Panc1 (cell line): ENCODE data around the gene PRKCZ.

Experiments used
- TF ChIP-seq, protein P1 (sequence below): fragments of 450-650 bp; IDR thresholded peaks from 2 replicates; pipeline ENCODE4 v1.5.1; 2017; ENCODE audit warnings: mild to moderate bottlenecking
- TF ChIP-seq, protein P2 (sequence below), 2 experiments: IDR thresholded peaks; 2 replicates each; pipeline ENCODE4 v1.6.1; 2011 to 2012; ENCODE audit warnings: low read depth in 2 of 2, control low read depth in 1 of 2, low read length in 1 of 2, mild to moderate bottlenecking in 1 of 2, moderate library complexity in 1 of 2; ENCODE audit not compliant: insufficient read depth in 1 of 2

DNA sequence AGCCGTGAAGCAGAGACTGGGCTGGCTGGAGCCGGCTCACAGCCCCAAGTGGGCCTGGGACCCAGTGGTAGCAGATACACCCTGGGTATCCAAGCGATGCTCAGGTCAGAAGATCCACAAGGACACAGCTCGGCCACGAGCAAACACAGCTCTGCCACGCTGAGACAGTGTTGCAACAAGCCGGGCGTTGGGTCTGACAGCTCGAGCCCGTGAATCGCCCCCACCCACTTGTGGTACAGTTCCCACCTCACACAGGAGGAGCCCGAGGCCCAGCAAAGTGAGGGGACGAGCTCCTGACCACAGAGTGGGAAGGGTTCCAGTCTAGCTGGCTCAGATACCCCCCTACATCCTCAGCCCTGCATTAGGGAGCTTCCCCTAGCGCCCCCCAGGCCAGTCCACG lies 8.9 kb upstream of the PRKCZ start:
- TF ChIP-seq, protein P1, sequence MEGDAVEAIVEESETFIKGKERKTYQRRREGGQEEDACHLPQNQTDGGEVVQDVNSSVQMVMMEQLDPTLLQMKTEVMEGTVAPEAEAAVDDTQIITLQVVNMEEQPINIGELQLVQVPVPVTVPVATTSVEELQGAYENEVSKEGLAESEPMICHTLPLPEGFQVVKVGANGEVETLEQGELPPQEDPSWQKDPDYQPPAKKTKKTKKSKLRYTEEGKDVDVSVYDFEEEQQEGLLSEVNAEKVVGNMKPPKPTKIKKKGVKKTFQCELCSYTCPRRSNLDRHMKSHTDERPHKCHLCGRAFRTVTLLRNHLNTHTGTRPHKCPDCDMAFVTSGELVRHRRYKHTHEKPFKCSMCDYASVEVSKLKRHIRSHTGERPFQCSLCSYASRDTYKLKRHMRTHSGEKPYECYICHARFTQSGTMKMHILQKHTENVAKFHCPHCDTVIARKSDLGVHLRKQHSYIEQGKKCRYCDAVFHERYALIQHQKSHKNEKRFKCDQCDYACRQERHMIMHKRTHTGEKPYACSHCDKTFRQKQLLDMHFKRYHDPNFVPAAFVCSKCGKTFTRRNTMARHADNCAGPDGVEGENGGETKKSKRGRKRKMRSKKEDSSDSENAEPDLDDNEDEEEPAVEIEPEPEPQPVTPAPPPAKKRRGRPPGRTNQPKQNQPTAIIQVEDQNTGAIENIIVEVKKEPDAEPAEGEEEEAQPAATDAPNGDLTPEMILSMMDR: no peak
- TF ChIP-seq, protein P2, sequence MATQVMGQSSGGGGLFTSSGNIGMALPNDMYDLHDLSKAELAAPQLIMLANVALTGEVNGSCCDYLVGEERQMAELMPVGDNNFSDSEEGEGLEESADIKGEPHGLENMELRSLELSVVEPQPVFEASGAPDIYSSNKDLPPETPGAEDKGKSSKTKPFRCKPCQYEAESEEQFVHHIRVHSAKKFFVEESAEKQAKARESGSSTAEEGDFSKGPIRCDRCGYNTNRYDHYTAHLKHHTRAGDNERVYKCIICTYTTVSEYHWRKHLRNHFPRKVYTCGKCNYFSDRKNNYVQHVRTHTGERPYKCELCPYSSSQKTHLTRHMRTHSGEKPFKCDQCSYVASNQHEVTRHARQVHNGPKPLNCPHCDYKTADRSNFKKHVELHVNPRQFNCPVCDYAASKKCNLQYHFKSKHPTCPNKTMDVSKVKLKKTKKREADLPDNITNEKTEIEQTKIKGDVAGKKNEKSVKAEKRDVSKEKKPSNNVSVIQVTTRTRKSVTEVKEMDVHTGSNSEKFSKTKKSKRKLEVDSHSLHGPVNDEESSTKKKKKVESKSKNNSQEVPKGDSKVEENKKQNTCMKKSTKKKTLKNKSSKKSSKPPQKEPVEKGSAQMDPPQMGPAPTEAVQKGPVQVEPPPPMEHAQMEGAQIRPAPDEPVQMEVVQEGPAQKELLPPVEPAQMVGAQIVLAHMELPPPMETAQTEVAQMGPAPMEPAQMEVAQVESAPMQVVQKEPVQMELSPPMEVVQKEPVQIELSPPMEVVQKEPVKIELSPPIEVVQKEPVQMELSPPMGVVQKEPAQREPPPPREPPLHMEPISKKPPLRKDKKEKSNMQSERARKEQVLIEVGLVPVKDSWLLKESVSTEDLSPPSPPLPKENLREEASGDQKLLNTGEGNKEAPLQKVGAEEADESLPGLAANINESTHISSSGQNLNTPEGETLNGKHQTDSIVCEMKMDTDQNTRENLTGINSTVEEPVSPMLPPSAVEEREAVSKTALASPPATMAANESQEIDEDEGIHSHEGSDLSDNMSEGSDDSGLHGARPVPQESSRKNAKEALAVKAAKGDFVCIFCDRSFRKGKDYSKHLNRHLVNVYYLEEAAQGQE (IDR thresholded peaks at IDR 0.05; ENCODE audit: insufficient read depth in 1 of 2, low read depth in 2 of 2, low read length in 1 of 2): no peak
